ENCODE results near the gene ITGB8.

Gene ITGB8

GRCh38 chr7:20343941-20344340 lies 13.2 kb downstream of the ITGB8 start:
- no peak for DNase-seq

- no peak for DNase-seq
Observed at GRCh38 chr7:20344396-20344795, 13.7 kb downstream of the ITGB8 start.

- DNase-seq = no peak
Observed at GRCh38 chr7:20346577-20346976, 15.9 kb downstream of the ITGB8 start.

GRCh38 chr7:20347680-20348079 lies 17.0 kb downstream of the ITGB8 start:
- DNase-seq = no peak

- DNase-seq = peak in 1 of 2 experiments; percentile 67
Observed at GRCh38 chr7:20348125-20348807, 17.6 kb downstream of the ITGB8 start.

GRCh38 chr7:20350518-20350951 lies 19.8 kb downstream of the ITGB8 start:
- DNase-seq = peak; percentile 43 to 66

- no peak for DNase-seq
Observed at GRCh38 chr7:20350996-20351692, 20.4 kb downstream of the ITGB8 start.

- DNase-seq = peak in 1 of 2 experiments; percentile 42
Observed at GRCh38 chr7:20351901-20352300, 21.2 kb downstream of the ITGB8 start.

GRCh38 chr7:20352573-20353306 lies 22.0 kb downstream of the ITGB8 start:
- DNase-seq = no peak

GRCh38 chr7:20354610-20355528 lies 24.2 kb downstream of the ITGB8 start:
- DNase-seq = no peak

GRCh38 chr7:20358106-20358505 lies 27.4 kb downstream of the ITGB8 start:
- DNase-seq = no peak

GRCh38 chr7:20358762-20359282 lies 28.1 kb downstream of the ITGB8 start:
- no peak for DNase-seq

GRCh38 chr7:20359341-20359963 lies 28.8 kb downstream of the ITGB8 start:
- no peak for DNase-seq

GRCh38 chr7:20362574-20363253 lies 32.0 kb downstream of the ITGB8 start:
- no peak for DNase-seq

GRCh38 chr7:20364571-20365196 lies 34.0 kb downstream of the ITGB8 start:
- DNase-seq = no peak

- DNase-seq = no peak
Observed at GRCh38 chr7:20365486-20365885, 34.8 kb downstream of the ITGB8 start.

- DNase-seq = no peak
Observed at GRCh38 chr7:20374399-20374798, 43.7 kb downstream of the ITGB8 start.

GRCh38 chr7:20376796-20377195 lies 46.1 kb downstream of the ITGB8 start:
- no peak for DNase-seq

- no peak for DNase-seq
Observed at GRCh38 chr7:20381406-20382034, 50.8 kb downstream of the ITGB8 start.

- DNase-seq = no peak
Observed at GRCh38 chr7:20383351-20383750, 52.7 kb downstream of the ITGB8 start.

Data from NCI-H446 (cell line).